OCI-LY7 (cell line): ENCODE data around the gene SPATA33. TPM values are rescaled to one million over a fixed set of nuclear protein-coding genes. Genes with fewer than 3 reads are reported as not detected.

Source experiments
- BruUV-seq: library from RNA; stranded (reverse); fragments of 400-500 nt; replicated peaks from 2 replicates; lab custom pipeline; 2021; lab: Mats Ljungman, UMichigan
- CTCF ChIA-PET: fragments of 300-600 bp; sonication (Branson Sonifier 250); formaldehyde crosslinking; loops from one replicate; lab custom pipeline; 2022; ENCODE audit warnings: antibody characterized with exemption; ENCODE audit not compliant: unreplicated experiment; lab: Charles Lee
- POLR2A ChIA-PET: fragments of 300-600 bp; sonication (Branson Sonifier 250); formaldehyde crosslinking; loops from one replicate; lab custom pipeline; 2022; ENCODE audit warnings: antibody characterized with exemption; lab: Charles Lee
- DNase-seq: peaks from one replicate; pipeline ENCODE4 v3.0.0-alpha.2; 2015; ENCODE audit warnings: low spot score
- H2AFZ ChIP-seq: fragments of 200-600 bp; sonication (generic), shearing (Covaris generic); 2 replicates; pipeline ENCODE4 v1.6.1; 2014; ENCODE audit warnings: mild to moderate bottlenecking, antibody characterized with exemption, low read length, moderate library complexity
- H3K27ac ChIP-seq: fragments of 200-600 bp; sonication (generic); 2 replicates; pipeline ENCODE4 v1.5.1; 2014; ENCODE audit warnings: mixed run types, low read depth, mild to moderate bottlenecking, moderate library complexity, low read length, inconsistent platforms; ENCODE audit not compliant: poor library complexity, severe bottlenecking
- H3K36me3 ChIP-seq: fragments of 200-600 bp; sonication (generic); 2 replicates; pipeline ENCODE4 v1.6.1; 2014; ENCODE audit warnings: mild to moderate bottlenecking, antibody characterized with exemption, low read length, moderate library complexity, mixed read lengths; ENCODE audit not compliant: insufficient read depth
- H3K4me1 ChIP-seq: fragments of 200-600 bp; sonication (generic); 2 replicates; pipeline ENCODE4 v1.5.1; 2014; ENCODE audit warnings: mild to moderate bottlenecking, low read length; ENCODE audit not compliant: insufficient read depth, poor library complexity, severe bottlenecking
- H3K4me2 ChIP-seq: fragments of 200-600 bp; sonication (generic); 2 replicates; pipeline ENCODE4 v1.6.1; 2014; ENCODE audit warnings: mild to moderate bottlenecking, low read length
- H3K4me3 ChIP-seq: fragments of 200-600 bp; sonication (generic); 2 replicates; pipeline ENCODE4 v1.5.1; 2014; ENCODE audit warnings: mild to moderate bottlenecking, low read depth, low read length; ENCODE audit not compliant: poor library complexity, severe bottlenecking
- H3K79me2 ChIP-seq: fragments of 200-600 bp; sonication (generic); 2 replicates; pipeline ENCODE4 v1.6.1; 2016; ENCODE audit warnings: low read depth, mild to moderate bottlenecking, low read length, moderate library complexity, mixed read lengths; ENCODE audit not compliant: insufficient read depth
- H3K9me2 ChIP-seq: fragments of 200-600 bp; sonication (generic); 2 replicates; pipeline ENCODE4 v1.6.1; 2016; ENCODE audit warnings: mild to moderate bottlenecking, low read length, mixed read lengths; ENCODE audit not compliant: insufficient read depth
- H3K9me3 ChIP-seq: fragments of 200-600 bp; sonication (generic); 2 replicates; pipeline ENCODE4 v1.6.1; 2014; ENCODE audit warnings: mild to moderate bottlenecking, mixed run types, low read length, mixed read lengths
- H4K20me1 ChIP-seq: fragments of 200-600 bp; sonication (generic); 2 replicates; pipeline ENCODE4 v1.6.1; 2014; ENCODE audit warnings: mild to moderate bottlenecking, antibody characterized with exemption, low read length, moderate library complexity, mixed read lengths; ENCODE audit not compliant: insufficient read depth
- EZH2phosphoT487 ChIP-seq: fragments of 200-600 bp; sonication (generic); IDR thresholded peaks from 2 replicates; pipeline ENCODE4 v1.6.1; 2018; ENCODE audit warnings: low read depth, borderline replicate concordance, mild to moderate bottlenecking, mixed run types, antibody characterized with exemption, low read length, moderate library complexity, mixed read lengths
- intact Hi-C: fragments of 100-400 bp; cut with micrococcal nuclease; formaldehyde crosslinking; loops from one replicate; pipeline ENCODE4 v1.10.0; 2022; ENCODE audit not compliant: unreplicated experiment
- total RNA-seq, 2 experiments: library from RNA; depleted of rRNA in 1 of 2; stranded (reverse); fragments of >200 nt in 1 of 2; shearing (Covaris generic) in 1 of 2; gene quantifications; 2 replicates each; pipeline ENCODE4 v1.2.3, GENCODE V29; 2014 to 2022
- TF ChIP-seq, protein P1 (sequence below): fragments of 200-600 bp; sonication (generic); conservative IDR thresholded peaks from 2 replicates; pipeline ENCODE4 v1.5.1; 2014; ENCODE audit warnings: mild to moderate bottlenecking, antibody characterized with exemption, low read length, moderate library complexity, mixed read lengths

SPATA33 gene
- total RNA-seq, 2 experiments from 2014 or later, result 9.4 to 17.3 TPM

DNA sequence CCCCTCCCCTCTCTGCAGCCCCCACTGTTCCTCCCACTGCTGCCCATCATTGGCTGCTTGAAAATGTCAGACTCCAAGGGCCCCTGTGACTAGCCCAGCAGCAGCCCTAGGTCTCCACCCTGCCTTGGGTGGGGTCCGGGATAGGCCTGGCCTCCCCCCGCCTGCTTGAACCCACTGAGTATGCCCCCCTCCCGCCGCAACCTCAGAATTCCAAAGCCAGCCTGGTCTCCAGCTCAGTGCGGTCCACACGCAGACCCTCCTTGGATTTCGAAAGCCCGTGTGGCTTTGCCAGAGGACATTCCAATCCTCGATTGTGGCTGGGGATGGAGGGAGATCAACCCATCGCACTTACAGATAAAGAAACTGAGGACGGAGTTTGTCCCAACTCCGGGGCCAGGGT is 37.8 kb upstream of the SPATA33 start:
- Histone ChIP-seq H2AFZ (no peak overlapping the region), H3K4me2 (no peak overlapping the region), H3K4me3 (no peak overlapping the region), H3K36me3 (no peaks in the 10 kb centered on the region), H4K20me1 (no peaks in the 10 kb centered on the region), H3K27ac (no peak overlapping the region), H3K9me2 (no peaks in the 10 kb centered on the region), H3K79me2 (no peaks in the 10 kb centered on the region), H3K4me1 (no peaks in the 10 kb centered on the region), H3K9me3 (no peaks in the 10 kb centered on the region)
- intact Hi-C loops, result no loop called here
- CTCF ChIA-PET, result no interaction called here
- TF ChIP-seq EZH2phosphoT487, result no peak
- TF ChIP-seq, protein P1, sequence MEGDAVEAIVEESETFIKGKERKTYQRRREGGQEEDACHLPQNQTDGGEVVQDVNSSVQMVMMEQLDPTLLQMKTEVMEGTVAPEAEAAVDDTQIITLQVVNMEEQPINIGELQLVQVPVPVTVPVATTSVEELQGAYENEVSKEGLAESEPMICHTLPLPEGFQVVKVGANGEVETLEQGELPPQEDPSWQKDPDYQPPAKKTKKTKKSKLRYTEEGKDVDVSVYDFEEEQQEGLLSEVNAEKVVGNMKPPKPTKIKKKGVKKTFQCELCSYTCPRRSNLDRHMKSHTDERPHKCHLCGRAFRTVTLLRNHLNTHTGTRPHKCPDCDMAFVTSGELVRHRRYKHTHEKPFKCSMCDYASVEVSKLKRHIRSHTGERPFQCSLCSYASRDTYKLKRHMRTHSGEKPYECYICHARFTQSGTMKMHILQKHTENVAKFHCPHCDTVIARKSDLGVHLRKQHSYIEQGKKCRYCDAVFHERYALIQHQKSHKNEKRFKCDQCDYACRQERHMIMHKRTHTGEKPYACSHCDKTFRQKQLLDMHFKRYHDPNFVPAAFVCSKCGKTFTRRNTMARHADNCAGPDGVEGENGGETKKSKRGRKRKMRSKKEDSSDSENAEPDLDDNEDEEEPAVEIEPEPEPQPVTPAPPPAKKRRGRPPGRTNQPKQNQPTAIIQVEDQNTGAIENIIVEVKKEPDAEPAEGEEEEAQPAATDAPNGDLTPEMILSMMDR, result no peak
- no TSS peak for BruUV-seq
- DNase-seq, result no peak
- POLR2A ChIA-PET, result no interaction called here

DNA sequence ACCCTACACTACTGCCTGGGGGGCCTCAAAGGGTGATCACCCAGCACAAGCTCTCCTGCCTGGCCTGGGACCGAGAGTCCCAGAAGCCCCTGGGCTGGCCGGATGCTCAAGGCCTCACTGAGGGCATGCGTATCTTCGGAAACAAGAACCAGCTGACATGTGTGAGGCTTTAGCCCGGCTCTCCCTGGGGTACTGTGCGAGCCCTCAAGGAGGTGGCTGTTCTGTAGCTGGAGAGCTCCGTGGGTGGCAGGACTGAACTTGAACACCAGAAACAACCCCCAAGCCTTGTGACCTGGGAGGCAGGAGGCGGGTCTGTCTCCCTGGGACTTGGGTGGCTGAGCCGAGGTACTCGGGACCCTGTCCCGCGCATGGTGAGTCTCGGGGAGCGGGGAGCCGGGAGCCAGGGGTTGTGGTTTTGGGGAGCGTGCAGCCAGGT is 37.2 kb upstream of the SPATA33 start:
- H3K9me2 ChIP-seq, result no peaks in the 10 kb centered on the region
- H3K36me3 ChIP-seq, result no peaks in the 10 kb centered on the region
- H3K4me2 ChIP-seq, result no peak overlapping the region
- no TSS peak for BruUV-seq
- CTCF ChIA-PET, result no interaction called here
- no peak overlapping the region for H3K27ac ChIP-seq
- no peak overlapping the region for H3K4me3 ChIP-seq
- no peaks in the 10 kb centered on the region for H3K79me2 ChIP-seq
- intact Hi-C loops, result no loop called here
- H3K4me1 ChIP-seq, result no peaks in the 10 kb centered on the region
- no peak for TF ChIP-seq EZH2phosphoT487
- TF ChIP-seq, protein P1, result no peak
- DNase-seq, result no peak
- H2AFZ ChIP-seq, result no peak overlapping the region
- no peaks in the 10 kb centered on the region for H3K9me3 ChIP-seq
- H4K20me1 ChIP-seq, result no peaks in the 10 kb centered on the region
- POLR2A ChIA-PET, result no interaction called here

DNA sequence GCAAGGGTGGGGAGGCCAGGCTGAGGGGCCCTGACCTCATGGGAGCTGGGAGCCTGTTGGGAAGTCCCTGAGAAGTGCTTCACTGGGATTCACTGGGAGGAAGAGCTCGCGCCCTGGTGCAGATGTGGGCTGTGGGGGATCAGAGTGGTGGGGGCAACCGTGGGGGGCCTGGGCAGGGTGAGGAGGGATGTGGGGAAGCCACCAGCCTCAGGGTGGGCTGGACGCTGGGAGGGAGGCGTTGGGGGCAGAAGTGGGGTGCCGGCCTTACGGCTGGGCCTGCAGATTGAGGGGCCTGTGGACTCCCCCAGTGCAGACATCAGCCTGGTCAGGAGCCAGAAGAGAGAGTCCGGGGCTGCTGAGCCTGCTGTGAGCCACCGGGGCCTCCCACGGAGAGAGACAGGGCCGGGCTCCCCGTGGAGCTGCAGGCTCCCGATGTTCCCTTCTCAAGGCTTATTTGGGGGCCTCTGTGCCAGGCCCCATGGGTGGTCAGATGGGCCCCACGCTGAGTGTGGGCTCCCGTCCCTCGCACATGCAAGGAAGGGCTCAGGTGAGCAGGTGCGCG is 36.4 kb upstream of the SPATA33 start:
- Histone ChIP-seq H3K4me2 (no peak overlapping the region), H3K4me3 (no peak overlapping the region), H3K9me2 (no peaks in the 10 kb centered on the region), H3K79me2 (no peaks in the 10 kb centered on the region), H3K9me3 (no peaks in the 10 kb centered on the region), H2AFZ (no peak overlapping the region), H3K27ac (no peak overlapping the region), H3K36me3 (no peaks in the 10 kb centered on the region), H4K20me1 (no peaks in the 10 kb centered on the region), H3K4me1 (no peaks in the 10 kb centered on the region)
- TF ChIP-seq, protein P1, result no peak
- no peak for TF ChIP-seq EZH2phosphoT487
- BruUV-seq, result no TSS peak
- ChIA-PET POLR2A (interaction anchor here (0.6 kb wide), 1 partner anchor 41 kb away, joined by 3 read pairs; no protein-coding TSS in a partner anchor), CTCF (no interaction called here)
- DNase-seq, result no peak
- intact Hi-C loops, result no loop called here
